Endothelial cell (in vitro differentiated cells): ENCODE results near the gene STK11IP. TPM values are rescaled to one million over a fixed set of nuclear protein-coding genes. Genes with fewer than 3 reads are reported as not detected.

Source experiments
- DNase-seq: peaks from one replicate; pipeline ENCODE4 v3.0.0; 2021; ENCODE audit warnings: low spot score
- H3K27ac Mint-ChIP-seq: one replicate; pipeline ENCODE4 v1.8.0; 2021; ENCODE audit warnings: mixed read lengths, inconsistent platforms; ENCODE audit not compliant: unreplicated experiment
- H3K27me3 Mint-ChIP-seq: one replicate; pipeline ENCODE4 v1.8.0; 2021; ENCODE audit warnings: mild to moderate bottlenecking, moderate library complexity, mixed read lengths, inconsistent platforms; ENCODE audit not compliant: unreplicated experiment
- H3K36me3 Mint-ChIP-seq: one replicate; pipeline ENCODE4 v1.8.0; 2021; ENCODE audit warnings: mild to moderate bottlenecking, low read depth, mixed read lengths, inconsistent platforms; ENCODE audit not compliant: unreplicated experiment
- H3K4me1 Mint-ChIP-seq: one replicate; pipeline ENCODE4 v1.8.0; 2021; ENCODE audit warnings: mild to moderate bottlenecking, mixed read lengths, inconsistent platforms; ENCODE audit not compliant: unreplicated experiment
- H3K4me3 Mint-ChIP-seq: one replicate; pipeline ENCODE4 v1.8.0; 2021; ENCODE audit warnings: mild to moderate bottlenecking, mixed read lengths, inconsistent platforms; ENCODE audit not compliant: unreplicated experiment
- H3K9me3 Mint-ChIP-seq: one replicate; pipeline ENCODE4 v1.8.0; 2021; ENCODE audit warnings: mixed read lengths, inconsistent platforms; ENCODE audit not compliant: unreplicated experiment
- total RNA-seq: library from RNA; stranded (reverse); fragmentation: NEBNext Ultra II Directional; extraction: Animal tissue kit (Norgen Biotek cat#: 25700); gene quantifications from one replicate; pipeline ENCODE4 v1.2.1, GENCODE V29; 2021; ENCODE audit not compliant: unreplicated experiment
- TF ChIP-seq, protein P1 (sequence below): fragments of 200-600 bp; sonication (generic); IDR thresholded peaks from one replicate; pipeline ENCODE4 v1.5.0; 2021; ENCODE audit warnings: antibody characterized with exemption; ENCODE audit not compliant: unreplicated experiment

The STK11IP gene
- total RNA-seq, 1 donor from 2014 or later, result 23.8 TPM

GRCh38 chr2:219560037-219560892 is 37.4 kb upstream of the STK11IP start:
- DNase-seq, result no peak
- Mint-ChIP-seq H3K36me3 (peaks cover 16% of the 10 kb centered on the region), H3K4me1 (peaks cover 11% of the 10 kb centered on the region), H3K27me3 (peaks cover 19% of the 10 kb centered on the region), H3K9me3 (no peaks in the 10 kb centered on the region), H3K4me3 (no peak overlapping the region), H3K27ac (no peak overlapping the region)
- TF ChIP-seq, protein P1, sequence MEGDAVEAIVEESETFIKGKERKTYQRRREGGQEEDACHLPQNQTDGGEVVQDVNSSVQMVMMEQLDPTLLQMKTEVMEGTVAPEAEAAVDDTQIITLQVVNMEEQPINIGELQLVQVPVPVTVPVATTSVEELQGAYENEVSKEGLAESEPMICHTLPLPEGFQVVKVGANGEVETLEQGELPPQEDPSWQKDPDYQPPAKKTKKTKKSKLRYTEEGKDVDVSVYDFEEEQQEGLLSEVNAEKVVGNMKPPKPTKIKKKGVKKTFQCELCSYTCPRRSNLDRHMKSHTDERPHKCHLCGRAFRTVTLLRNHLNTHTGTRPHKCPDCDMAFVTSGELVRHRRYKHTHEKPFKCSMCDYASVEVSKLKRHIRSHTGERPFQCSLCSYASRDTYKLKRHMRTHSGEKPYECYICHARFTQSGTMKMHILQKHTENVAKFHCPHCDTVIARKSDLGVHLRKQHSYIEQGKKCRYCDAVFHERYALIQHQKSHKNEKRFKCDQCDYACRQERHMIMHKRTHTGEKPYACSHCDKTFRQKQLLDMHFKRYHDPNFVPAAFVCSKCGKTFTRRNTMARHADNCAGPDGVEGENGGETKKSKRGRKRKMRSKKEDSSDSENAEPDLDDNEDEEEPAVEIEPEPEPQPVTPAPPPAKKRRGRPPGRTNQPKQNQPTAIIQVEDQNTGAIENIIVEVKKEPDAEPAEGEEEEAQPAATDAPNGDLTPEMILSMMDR, result peak; percentile 87

DNA sequence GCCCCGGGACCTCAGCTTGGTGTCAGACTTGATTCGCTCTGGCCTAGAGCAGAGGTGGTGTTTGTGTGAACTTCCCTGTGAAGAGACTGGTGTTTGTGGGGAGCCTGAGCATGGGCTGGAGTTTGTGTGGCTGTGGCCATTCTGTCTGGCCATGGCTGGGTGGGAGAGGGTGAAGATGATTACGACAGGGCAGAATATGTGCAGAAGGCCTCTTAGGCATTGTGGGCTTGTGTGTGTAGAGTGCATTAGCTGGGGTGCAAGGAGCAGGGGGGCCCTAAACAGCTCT is 36.8 kb upstream of the STK11IP start:
- Mint-ChIP-seq H3K27me3 (peaks cover 18% of the 10 kb centered on the region), H3K27ac (no peak overlapping the region), H3K9me3 (no peaks in the 10 kb centered on the region), H3K4me3 (no peak overlapping the region), H3K36me3 (peaks cover 16% of the 10 kb centered on the region), H3K4me1 (peaks cover 11% of the 10 kb centered on the region)
- TF ChIP-seq, protein P1, result no peak
- no peak for DNase-seq

GRCh38 chr2:219561179-219562048 is 36.2 kb upstream of the STK11IP start:
- H3K27ac Mint-ChIP-seq, result no peak overlapping the region
- H3K4me3 Mint-ChIP-seq, result no peak overlapping the region
- H3K36me3 Mint-ChIP-seq, result peaks cover 21% of the 10 kb centered on the region
- DNase-seq, result no peak
- peaks cover 11% of the 10 kb centered on the region for H3K4me1 Mint-ChIP-seq
- peaks cover 19% of the 10 kb centered on the region for H3K27me3 Mint-ChIP-seq
- H3K9me3 Mint-ChIP-seq, result no peaks in the 10 kb centered on the region
- TF ChIP-seq, protein P1, result no peak

DNA sequence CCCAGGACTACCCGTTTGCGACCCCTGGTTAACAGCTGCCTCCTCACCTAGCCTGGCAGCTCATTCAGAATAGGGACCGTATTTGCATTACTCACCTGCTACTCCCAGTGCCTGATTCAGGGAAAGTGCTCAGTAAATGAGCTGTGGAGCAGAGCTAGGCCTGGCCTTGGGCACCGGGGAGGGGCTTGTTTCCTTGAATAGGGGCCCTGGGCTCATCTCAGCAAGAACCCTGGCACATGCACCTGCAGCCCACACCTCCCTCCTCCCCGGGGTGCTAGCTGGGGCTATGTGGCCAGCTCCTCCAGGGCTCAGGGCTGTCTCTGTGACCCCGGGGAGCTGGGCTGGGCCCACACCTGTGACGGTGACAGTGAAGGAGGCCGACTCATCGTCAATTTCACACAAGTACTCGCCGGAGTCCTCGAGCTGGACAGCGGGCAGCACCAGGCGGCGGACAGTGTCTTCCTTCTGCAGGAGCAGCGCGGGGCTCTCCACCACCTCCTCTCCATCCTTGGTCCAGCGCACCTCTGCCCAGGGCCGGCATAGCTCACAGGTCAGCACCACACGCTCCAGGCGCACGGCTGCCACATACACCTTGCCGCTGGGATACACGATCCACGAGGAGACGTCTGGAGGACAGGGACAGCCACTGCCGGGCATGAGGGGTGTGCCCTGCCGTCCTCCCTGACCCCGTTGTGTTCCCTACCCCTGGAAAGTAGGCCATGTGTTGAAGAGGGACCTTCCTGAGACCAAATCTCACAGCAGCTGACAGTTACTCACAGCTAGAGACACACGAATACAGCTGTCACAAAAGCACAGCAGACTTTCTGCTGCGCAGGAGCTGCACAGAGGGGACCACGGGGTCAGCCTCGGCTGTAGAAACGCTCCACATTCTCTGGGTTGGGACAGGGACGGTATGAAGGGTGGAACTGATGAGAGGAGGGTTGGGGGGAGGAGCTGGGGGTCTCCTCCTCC is 35.3 kb upstream of the STK11IP start:
- no peaks in the 10 kb centered on the region for H3K9me3 Mint-ChIP-seq
- H3K36me3 Mint-ChIP-seq, result peaks cover 27% of the 10 kb centered on the region
- TF ChIP-seq, protein P1, result no peak
- peaks cover 11% of the 10 kb centered on the region for H3K4me1 Mint-ChIP-seq
- H3K27ac Mint-ChIP-seq, result no peak overlapping the region
- H3K27me3 Mint-ChIP-seq, result peaks cover 17% of the 10 kb centered on the region
- no peak for DNase-seq
- H3K4me3 Mint-ChIP-seq, result no peak overlapping the region
